Astrocyte (in vitro differentiated cells and primary cell): ENCODE measurements around the gene PRPF4.

Experiments used
- CTCF ChIP-seq: IDR thresholded peaks from 2 replicates; pipeline ENCODE4 v1.5.1; 2011; ENCODE audit warnings: low read depth, mild to moderate bottlenecking, inconsistent platforms, low read length, moderate library complexity; ENCODE audit not compliant: insufficient read depth
- EZH2 ChIP-seq: IDR thresholded peaks from 2 replicates; pipeline ENCODE4 v1.6.1; 2012; ENCODE audit warnings: mild to moderate bottlenecking, low read length, inconsistent platforms; ENCODE audit not compliant: insufficient read depth

GRCh38 chr9:113237026-113237425, 38.4 kb upstream of the PRPF4 start:
- no peak for TF ChIP-seq CTCF
- TF ChIP-seq EZH2: no peak
